K562 (cell line): ENCODE data around the gene ANXA1. TPM values are rescaled to one million over a fixed set of nuclear protein-coding genes. Genes with fewer than 3 reads are reported as not detected.

Source experiments
- ATAC-seq: fragments of 200-7000 bp; cut with Tn5 transposase; 3 replicates; pipeline ENCODE4 v1.9.1; 2020; ENCODE audit warnings: moderate library complexity
- BruUV-seq: library from RNA; stranded (reverse); fragments of 400-500 nt; replicated peaks from 2 replicates; lab custom pipeline; 2021; lab: Mats Ljungman, UMichigan
- CTCF ChIA-PET: fragments of 300-600 bp; formaldehyde crosslinking; extraction: SDS; loops from one replicate; lab custom pipeline; 2021; ENCODE audit warnings: low intra/inter-chr PET ratio; lab: Yijun Ruan, JAX
- POLR2A ChIA-PET: fragments of 300-600, 350-650 bp; sonication (Branson Sonifier 250); formaldehyde crosslinking; extraction: SDS; loops from one replicate; lab custom pipeline; 2021; ENCODE audit warnings: antibody characterized with exemption, inconsistent platforms; lab: Yijun Ruan, JAX
- DNase-seq, 4 experiments: peaks; one replicate each; pipeline versions ENCODE4 v3.0.0 to v3.0.0-alpha.2; 2011 to 2018; ENCODE audit warnings: low spot score in 3 of 4, mixed read lengths in 3 of 4; ENCODE audit errors: extremely low read depth in 1 of 4
- FAIRE-seq: peaks from 2 replicates; lab custom pipeline; 2011; peaks lifted over from hg19 to GRCh38; lab: Jason Lieb, UNC
- H2AFZ ChIP-seq: 2 replicates; pipeline ENCODE4 v1.6.0; 2011; ENCODE audit warnings: low read depth, low read length, control low read depth, inconsistent platforms
- H3K27ac ChIP-seq: fragments of 200-600 bp; 3 replicates; pipeline ENCODE4 v1.8.0; 2011; ENCODE audit warnings: low read depth, mild to moderate bottlenecking, control low read depth, inconsistent platforms, low read length, moderate library complexity, mixed read lengths; ENCODE audit errors: extremely low read depth
- H3K27me3 ChIP-seq, 2 experiments: fragments of 300-600 bp in 1 of 2; 2 replicates in 1 of 2; 3 replicates in 1 of 2; pipeline versions ENCODE4 v1.6.0 to v1.8.0; 2011; ENCODE audit warnings: inconsistent platforms in 2 of 2, low read length in 2 of 2, mild to moderate bottlenecking in 1 of 2, mixed read lengths in 1 of 2, moderate library complexity in 1 of 2; ENCODE audit not compliant: control insufficient read depth in 2 of 2, insufficient read depth in 2 of 2
- H3K36me3 ChIP-seq: fragments of 300-600 bp; 3 replicates; pipeline ENCODE4 v1.8.0; 2011; ENCODE audit warnings: mild to moderate bottlenecking, low read length, inconsistent platforms; ENCODE audit not compliant: control insufficient read depth, insufficient read depth
- H3K4me1 ChIP-seq, 2 experiments: fragments of 200-600 bp in 1 of 2; replicated peaks in 1 of 2; 2 replicates in 1 of 2; 3 replicates in 1 of 2; pipeline versions ENCODE4 v1.5.1 to v1.8.0; 2011; ENCODE audit warnings: inconsistent platforms in 2 of 2, low read length in 2 of 2, mild to moderate bottlenecking in 1 of 2, mixed read lengths in 1 of 2, moderate library complexity in 1 of 2; ENCODE audit not compliant: control insufficient read depth in 2 of 2, insufficient read depth in 2 of 2
- H3K4me2 ChIP-seq: 2 replicates; pipeline ENCODE4 v1.6.1; 2011; ENCODE audit warnings: low read length, control low read depth, inconsistent platforms, mixed read lengths; ENCODE audit not compliant: insufficient read depth
- H3K4me3 ChIP-seq: fragments of 200-600 bp; sonication (generic), shearing (Covaris generic); 2 replicates; pipeline ENCODE4 v1.5.1; 2016; ENCODE audit warnings: control low read depth, inconsistent platforms
- H3K79me2 ChIP-seq: fragments of 200-600 bp; 3 replicates; pipeline ENCODE4 v1.8.0; 2011; ENCODE audit warnings: low read length, inconsistent platforms; ENCODE audit not compliant: control insufficient read depth, insufficient read depth
- H3K9ac ChIP-seq, 2 experiments: 2 replicates each; pipeline versions ENCODE4 v1.6.0 to v1.6.1; 2011; ENCODE audit warnings: low read depth in 2 of 2, low read length in 2 of 2, control low read depth in 1 of 2, inconsistent platforms in 1 of 2, mild to moderate bottlenecking in 1 of 2, mixed read lengths in 1 of 2; ENCODE audit not compliant: insufficient read depth in 1 of 2
- H3K9me1 ChIP-seq: one replicate; pipeline ENCODE4 v1.6.0; 2011; ENCODE audit warnings: inconsistent platforms, mild to moderate bottlenecking, low read length, moderate library complexity; ENCODE audit not compliant: control insufficient read depth, insufficient read depth
- H3K9me3 ChIP-seq: replicated peaks from 2 replicates; pipeline ENCODE4 v1.5.1; 2011; ENCODE audit warnings: low read depth, low read length, inconsistent platforms; ENCODE audit not compliant: control insufficient read depth, insufficient read depth
- H4K20me1 ChIP-seq: replicated peaks from 2 replicates; pipeline ENCODE4 v1.6.1; 2011; ENCODE audit warnings: low read length, inconsistent platforms, mixed read lengths; ENCODE audit not compliant: control insufficient read depth, insufficient read depth
- ARID3B ChIP-seq: fragments of 250-450 bp; sonication (Bioruptor Pico); IDR thresholded peaks from 2 replicates; pipeline ENCODE4 v1.4.0; 2020; ENCODE audit warnings: borderline replicate concordance
- CHAMP1 ChIP-seq: fragments of 450-650 bp; IDR thresholded peaks from 2 replicates; pipeline ENCODE4 v1.6.1; 2016; ENCODE audit warnings: mild to moderate bottlenecking
- POLR2G ChIP-seq: fragments of 200-400 bp; formaldehyde crosslinking; IDR thresholded peaks from 2 replicates; pipeline ENCODE4 v1.6.1; 2017; ENCODE audit warnings: low read depth, mild to moderate bottlenecking, antibody characterized with exemption, low read length, moderate library complexity
- RBFOX2 ChIP-seq: fragments of 200-400 bp; formaldehyde crosslinking; IDR thresholded peaks from 2 replicates; pipeline ENCODE4 v1.6.1; 2017; ENCODE audit warnings: low read depth, mild to moderate bottlenecking, low read length, moderate library complexity
- RFX1 ChIP-seq: fragments of 450-650 bp; IDR thresholded peaks from 2 replicates; pipeline ENCODE4 v1.6.1; 2016; ENCODE audit warnings: mild to moderate bottlenecking, moderate library complexity
- WGBS: fragments of 100-300 bp; shearing (Covaris generic); methylation state at CpG from one replicate; pipeline ENCODE4 v1.1.6; 2016; ENCODE audit warnings: low coverage, mixed read lengths; ENCODE audit not compliant: insufficient coverage; ENCODE audit errors: missing lambda C conversion rate; 5-methylcytosine and 5-hydroxymethylcytosine counted together
- in situ Hi-C: fragments of 300-500 bp; cut with MboI; formaldehyde crosslinking; loops from 4 replicates; pipeline ENCODE4 v1.15.0; 2018; ENCODE audit warnings: inconsistent platforms, mixed read lengths
- intact Hi-C: fragments of 100-400 bp; cut with micrococcal nuclease; formaldehyde crosslinking; loops from 2 replicates; pipeline ENCODE4 v1.14.2; 2022
- polyA plus RNA-seq, 8 experiments: library from polyadenylated mRNA; depleted of rRNA in 4 of 8; stranded (reverse) in 5 of 8; unstranded in 3 of 8; fragments of >200 nt; fragmentation: Nextera tagmentation in 2 of 8; fragmentation: Illumina TruSeq in 1 of 8; extraction: Ambion mirVana in 2 of 8; extraction: Trizol in 1 of 8; gene quantifications; 2 replicates each; pipeline versions ENCODE4 v1.2.1 to v1.2.3, GENCODE V29; 2011 to 2014; ENCODE audit warnings: inconsistent platforms in 1 of 8, missing spikeins in 1 of 8
- total RNA-seq, 7 experiments: library from RNA; depleted of rRNA in 6 of 7; stranded (reverse); fragments of >200 nt in 6 of 7; fragmentation: Illumina TruSeq in 2 of 7; extraction: Trizol in 2 of 7; gene quantifications; 2 replicates each; pipeline versions ENCODE4 v1.2.1 to v1.2.3, GENCODE V29; 2011 to 2021; ENCODE audit warnings: low replicate concordance in 1 of 7
- TF ChIP-seq, protein P1 (sequence below): fragments of 450-650 bp; IDR thresholded peaks from 2 replicates; pipeline ENCODE4 v1.6.1; 2016; ENCODE audit warnings: missing biosample characterization, missing genetic modification characterization

The ANXA1 gene
- total and polyA plus RNA-seq, 9 of the 15 experiments (the other 6 are each of a cell fraction or from before 2014, with no cell fraction given), result 406 to 1,298 (median 620) TPM

GRCh38 chr9:73158723-73159122, 7.1 kb downstream of the ANXA1 start (continued):
- no peak for TF ChIP-seq CHAMP1
- TF ChIP-seq, protein P1, sequence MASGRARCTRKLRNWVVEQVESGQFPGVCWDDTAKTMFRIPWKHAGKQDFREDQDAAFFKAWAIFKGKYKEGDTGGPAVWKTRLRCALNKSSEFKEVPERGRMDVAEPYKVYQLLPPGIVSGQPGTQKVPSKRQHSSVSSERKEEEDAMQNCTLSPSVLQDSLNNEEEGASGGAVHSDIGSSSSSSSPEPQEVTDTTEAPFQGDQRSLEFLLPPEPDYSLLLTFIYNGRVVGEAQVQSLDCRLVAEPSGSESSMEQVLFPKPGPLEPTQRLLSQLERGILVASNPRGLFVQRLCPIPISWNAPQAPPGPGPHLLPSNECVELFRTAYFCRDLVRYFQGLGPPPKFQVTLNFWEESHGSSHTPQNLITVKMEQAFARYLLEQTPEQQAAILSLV (tag), result no peak

GRCh38 chr9:73160868-73161267, 9.2 kb downstream of the ANXA1 start:
- no peak for DNase-seq
- Histone ChIP-seq H3K4me1 (peaks cover 0 to 9% of the 10 kb centered on the region in 2 experiments; a peak in 2 of 5 replicates), H3K79me2 (peaks cover 23% of the 10 kb centered on the region), H3K36me3 (peaks cover 94% of the 10 kb centered on the region), H3K9me3 (no peaks in the 10 kb centered on the region), H3K9me1 (no peaks in the 10 kb centered on the region), H3K4me3 (no peak overlapping the region), H3K27ac (no peak overlapping the region), H3K4me2 (no peak overlapping the region), H3K27me3 (no peaks in the 10 kb centered on the region), H2AFZ (no peak overlapping the region), H3K9ac (no peak overlapping the region), H4K20me1 (no peaks in the 10 kb centered on the region)
- ChIA-PET POLR2A (no interaction called here), CTCF (no interaction called here)
- BruUV-seq, result no TSS peak
- in situ Hi-C loops, result no loop called here
- intact Hi-C loops, result no loop called here
- 88% methylated on average over 5 of the region's 5 CpGs for WGBS
- FAIRE-seq, result no peak
- TF ChIP-seq RFX1, result peak; percentile 24; the same call in 1 of the 2 replicates
- peak; percentile 62; the same call in 1 of the 2 replicates for TF ChIP-seq RBFOX2
- peak; percentile 46; the same call in 1 of the 2 replicates for TF ChIP-seq POLR2G
- TF ChIP-seq ARID3B (CRISPR knock-in tag), result no peak
- ATAC-seq, result no peak
